A549 treated with ZK216348 at 1 μM for 4 hours (cell line): ENCODE results near the gene FANCL. TPM values are rescaled to one million over a fixed set of nuclear protein-coding genes. Genes with fewer than 3 reads are reported as not detected.

Source experiments
- total RNA-seq: library from RNA; stranded (reverse); fragments of 200-300 nt; extraction: Qiagen RNA extraction; gene quantifications from 5 replicates; pipeline ENCODE4 v1.2.3, GENCODE V29; 2022; ENCODE audit warnings: low read depth

FANCL gene
- 22.7 to 28.8 TPM (median 27.8 TPM) in 5 replicates for total RNA-seq

GRCh38 chr2:58240670-58241545, at the start of gene FANCL:
Gene FANCL (minus strand): TSS chr2:58241325. CDS start chr2:58241313, 12 bp downstream.

Other genes starting within 250 kb of the FANCL start
- 23.9 to 37.6 TPM (median 29.2 TPM) in 5 replicates for gene VRK2, start 194.5 kb downstream of the FANCL start, total RNA-seq